Naive B cell (primary cell): ENCODE results near the gene AACS. TPM values are rescaled to one million over a fixed set of nuclear protein-coding genes. Genes with fewer than 3 reads are reported as not detected.
"Not testable (repeated sequence)": the region's sequence is repeated elsewhere in the genome, so short reads cannot be mapped to it uniquely, and the experiment has no call there.

ENCODE experiments used
- ATAC-seq, 2 donors: fragments of 150-1000 bp; cut with Tn5 transposase; 2 replicates each; pipeline ENCODE4 v1.10.0; 2021; ENCODE audit warnings: low read depth in 2 of 2, mild to moderate bottlenecking in 2 of 2, moderate library complexity in 2 of 2
- DNase-seq: peaks from one replicate; pipeline ENCODE4 v3.0.0; 2022
- H3K27ac Mint-ChIP-seq, 6 donors: one replicate each; pipeline ENCODE4 v1.8.0; 2020 to 2022; ENCODE audit warnings: mild to moderate bottlenecking in 6 of 6, mixed read lengths in 6 of 6, moderate library complexity in 5 of 6, inconsistent platforms in 2 of 6
- H3K27me3 Mint-ChIP-seq, 3 donors: one replicate each; pipeline ENCODE4 v1.8.0; 2021 to 2022; ENCODE audit warnings: mixed read lengths in 3 of 3, mild to moderate bottlenecking in 1 of 3
- H3K36me3 Mint-ChIP-seq, 2 donors: one replicate each; pipeline ENCODE4 v1.8.0; 2020 to 2022; ENCODE audit warnings: mixed read lengths in 2 of 2, inconsistent platforms in 1 of 2, mild to moderate bottlenecking in 1 of 2
- H3K4me1 Mint-ChIP-seq, 3 donors: one replicate each; pipeline ENCODE4 v1.8.0; 2020 to 2022; ENCODE audit warnings: mixed read lengths in 3 of 3, inconsistent platforms in 1 of 3, mild to moderate bottlenecking in 1 of 3, moderate library complexity in 1 of 3
- H3K4me3 Mint-ChIP-seq, 8 donors: one replicate each; pipeline ENCODE4 v1.8.0; 2020 to 2022; ENCODE audit warnings: mild to moderate bottlenecking in 8 of 8, mixed read lengths in 8 of 8, moderate library complexity in 8 of 8, inconsistent platforms in 2 of 8
- H3K9me3 Mint-ChIP-seq, 7 donors: one replicate each; pipeline ENCODE4 v1.8.0; 2020 to 2022; ENCODE audit warnings: mixed read lengths in 7 of 7, mild to moderate bottlenecking in 5 of 7, inconsistent platforms in 2 of 7, moderate library complexity in 1 of 7
- polyA plus RNA-seq, 6 donors: library from polyadenylated mRNA; unstranded; fragments of 300-500 nt; fragmentation: Illumina TruSeq; gene quantifications; one replicate each; pipeline ENCODE4 v1.2.3, GENCODE V29; 2021; ENCODE audit warnings: low read depth in 6 of 6

The AACS gene
- polyA plus RNA-seq, 6 donors from 2014 or later: 4.9 to 12.1 (median 7.5) TPM

- no peak for DNase-seq
- Mint-ChIP-seq H3K9me3 (no peaks in the 10 kb centered on the region), H3K36me3 (peaks cover 5 to 9% of the 10 kb centered on the region in 2 donors), H3K4me1 (no peaks in the 10 kb centered on the region), H3K27me3 (no peaks in the 10 kb centered on the region), H3K4me3 (no peak overlapping the region), H3K27ac (peak overlapping the region in 2 of 6 donors; percentile 24 to 78)
- no peak for ATAC-seq
Measured at GRCh38 chr12:125140279-125141209, 75.3 kb downstream of the AACS start.

DNA sequence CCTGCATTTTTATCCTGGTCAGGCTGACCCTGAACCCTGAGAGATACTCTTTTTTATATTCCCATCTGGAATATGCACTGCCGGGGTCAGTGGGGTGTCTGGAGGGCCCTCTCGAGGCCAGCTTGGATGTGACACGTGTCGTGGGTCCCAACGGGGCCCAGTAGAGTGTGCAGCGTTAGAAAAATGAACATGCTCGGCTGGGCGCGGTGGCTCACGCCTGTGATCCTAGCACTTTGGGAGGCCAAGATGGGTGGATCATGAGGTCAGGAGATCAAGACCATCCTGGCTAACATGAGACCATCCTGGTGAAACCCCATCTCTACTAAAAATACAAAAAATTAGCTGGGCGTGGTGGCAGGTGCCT lies 76.0 kb downstream of the AACS start:
- H3K27me3 Mint-ChIP-seq, DNase-seq, H3K4me3 Mint-ChIP-seq, H3K27ac Mint-ChIP-seq, H3K9me3 Mint-ChIP-seq, H3K4me1 Mint-ChIP-seq, H3K36me3 Mint-ChIP-seq, ATAC-seq: not testable (repeated sequence)

- peaks cover 0 to 11% (median 4%) of the 10 kb centered on the region in 3 donors for H3K4me1 Mint-ChIP-seq
- H3K4me3 Mint-ChIP-seq: peak overlapping the region in 2 of 8 donors; percentile 29 to 44
- DNase-seq: no peak
- peaks cover 0 to 5% of the 10 kb centered on the region in 2 donors for H3K36me3 Mint-ChIP-seq
- H3K27me3 Mint-ChIP-seq: no peaks in the 10 kb centered on the region
- H3K9me3 Mint-ChIP-seq: no peaks in the 10 kb centered on the region
- no peak for ATAC-seq
- H3K27ac Mint-ChIP-seq: no peak overlapping the region
Measured at GRCh38 chr12:125142601-125143000, 77.4 kb downstream of the AACS start.

DNA sequence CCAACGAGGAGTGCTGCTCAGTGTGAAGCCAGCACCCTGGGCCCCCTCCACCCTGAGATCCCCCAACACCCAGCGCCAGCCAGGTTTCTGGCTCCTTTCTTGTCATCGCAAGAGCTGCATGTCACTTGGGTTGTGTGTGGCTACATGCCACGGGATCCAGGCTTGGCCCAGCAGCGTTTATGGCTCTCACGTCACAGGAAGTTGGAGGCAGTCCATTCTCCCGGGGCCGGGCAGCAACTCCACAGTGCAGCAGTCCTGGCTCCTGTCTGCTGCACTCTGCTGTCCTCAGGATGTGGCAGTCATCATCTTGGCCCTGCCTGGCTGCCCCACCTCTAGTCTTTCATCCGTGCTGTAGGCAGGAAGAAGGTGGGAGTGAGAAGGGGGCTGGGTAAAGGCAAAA lies 78.3 kb downstream of the AACS start:
- peaks cover 8 to 17% (median 8%) of the 10 kb centered on the region in 3 donors for H3K4me1 Mint-ChIP-seq
- DNase-seq (no peak), ATAC-seq (no peak)
- H3K4me3 Mint-ChIP-seq: no peak overlapping the region
- no peak overlapping the region for H3K27ac Mint-ChIP-seq
- H3K9me3 Mint-ChIP-seq: no peaks in the 10 kb centered on the region
- no peaks in the 10 kb centered on the region for H3K27me3 Mint-ChIP-seq
- H3K36me3 Mint-ChIP-seq: no peaks in the 10 kb centered on the region

- no peak overlapping the region for H3K27ac Mint-ChIP-seq
Measured at GRCh38 chr12:125145196-125145595, 80.0 kb downstream of the AACS start.

DNA sequence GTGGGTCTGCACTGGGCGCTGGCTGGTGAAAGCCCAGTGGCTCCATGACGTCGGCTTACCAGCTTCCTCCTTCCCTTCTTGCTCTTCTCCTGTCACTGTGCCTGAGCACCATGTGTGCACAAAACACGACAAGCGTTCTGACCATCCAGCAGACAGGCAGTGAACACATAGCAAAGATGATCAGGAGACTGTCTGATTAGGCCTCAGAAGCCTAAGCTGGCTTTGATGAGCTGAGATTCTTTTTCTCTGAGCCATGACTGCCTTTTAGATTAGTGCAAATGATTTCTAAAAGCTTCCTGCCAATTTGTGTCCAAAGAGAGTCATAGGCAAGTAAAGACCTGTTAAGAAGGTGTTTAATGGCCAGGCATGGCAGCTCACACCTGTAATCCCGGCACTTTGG lies 83.1 kb downstream of the AACS start:
- Mint-ChIP-seq H3K36me3 (peaks cover 0 to 8% of the 10 kb centered on the region in 2 donors), H3K9me3 (peaks cover 0 to 6% (median 0%) of the 10 kb centered on the region in 7 donors), H3K4me1 (peaks cover 18 to 27% (median 22%) of the 10 kb centered on the region in 3 donors), H3K27ac (peak overlapping the region in 2 of 6 donors; percentile 41 to 62), H3K27me3 (no peaks in the 10 kb centered on the region), H3K4me3 (peak overlapping the region in 1 of 8 donors; percentile 65)
- DNase-seq (no peak), ATAC-seq (no peak)

More at GRCh38 chr12:125145196-125145595, 80.0 kb downstream of the AACS start:
- H3K36me3 Mint-ChIP-seq: peaks cover 0 to 7% of the 10 kb centered on the region in 2 donors
- peaks cover 16 to 25% (median 20%) of the 10 kb centered on the region in 3 donors for H3K4me1 Mint-ChIP-seq
- no peak overlapping the region for H3K4me3 Mint-ChIP-seq
- ATAC-seq (no peak), DNase-seq (no peak)
- H3K27me3 Mint-ChIP-seq: no peaks in the 10 kb centered on the region
- peaks cover 0 to 4% (median 0%) of the 10 kb centered on the region in 7 donors for H3K9me3 Mint-ChIP-seq

GRCh38 chr12:125149160-125150108 lies 84.2 kb downstream of the AACS start:
- ATAC-seq (peak; percentile 84 to 86), DNase-seq (peak; percentile 12)
- Mint-ChIP-seq H3K4me3 (peak overlapping the region in 2 of 8 donors; percentile 26 to 70), H3K27ac (peak overlapping the region in 4 of 6 donors; percentile 5 to 89 (median 62)), H3K9me3 (peaks cover 0 to 6% (median 0%) of the 10 kb centered on the region in 7 donors), H3K36me3 (peaks cover 0 to 8% of the 10 kb centered on the region in 2 donors), H3K27me3 (no peaks in the 10 kb centered on the region), H3K4me1 (peaks cover 18 to 27% (median 22%) of the 10 kb centered on the region in 3 donors)

GRCh38 chr12:125151284-125151683 lies 86.0 kb downstream of the AACS start:
- no peak overlapping the region for H3K4me3 Mint-ChIP-seq
- peaks cover 0 to 8% of the 10 kb centered on the region in 2 donors for H3K36me3 Mint-ChIP-seq
- H3K9me3 Mint-ChIP-seq: peaks cover 0 to 6% (median 3%) of the 10 kb centered on the region in 7 donors
- no peak overlapping the region for H3K27ac Mint-ChIP-seq
- H3K27me3 Mint-ChIP-seq: no peaks in the 10 kb centered on the region
- H3K4me1 Mint-ChIP-seq: peaks cover 18 to 25% (median 22%) of the 10 kb centered on the region in 3 donors
- DNase-seq (no peak), ATAC-seq (no peak)

- peaks cover 0 to 8% (median 3%) of the 10 kb centered on the region in 7 donors for H3K9me3 Mint-ChIP-seq
- H3K27ac Mint-ChIP-seq: no peak overlapping the region
- no peak for DNase-seq
- peaks cover 0 to 8% of the 10 kb centered on the region in 2 donors for H3K36me3 Mint-ChIP-seq
- no peaks in the 10 kb centered on the region for H3K27me3 Mint-ChIP-seq
- ATAC-seq: no peak
- no peak overlapping the region for H3K4me3 Mint-ChIP-seq
- peaks cover 13 to 22% (median 17%) of the 10 kb centered on the region in 3 donors for H3K4me1 Mint-ChIP-seq
Measured at GRCh38 chr12:125152463-125152862, 87.2 kb downstream of the AACS start.

DNA sequence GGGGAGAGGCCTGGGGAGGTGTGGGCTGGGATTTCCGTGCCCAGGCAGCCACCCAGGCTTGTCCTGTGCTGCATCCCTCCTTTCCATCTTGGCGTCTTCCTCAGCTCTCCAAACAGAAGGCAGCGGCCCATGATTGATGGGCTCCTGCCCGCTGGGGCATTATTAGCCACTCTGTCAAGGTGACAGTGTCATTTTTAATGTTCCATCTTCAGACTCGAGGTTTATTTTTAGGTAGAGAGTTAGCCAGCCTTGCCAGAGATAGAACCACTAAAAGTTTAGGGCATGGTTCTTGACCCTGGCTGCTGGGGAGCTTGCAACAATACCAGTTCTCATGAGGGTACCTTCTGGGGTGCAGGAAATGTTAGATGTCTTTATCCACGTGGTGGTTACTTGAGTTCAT lies 90.1 kb downstream of the AACS start:
- Mint-ChIP-seq H3K9me3 (peaks cover 0 to 11% (median 3%) of the 10 kb centered on the region in 7 donors), H3K4me3 (no peak overlapping the region), H3K27me3 (no peaks in the 10 kb centered on the region), H3K36me3 (peaks cover 0 to 8% of the 10 kb centered on the region in 2 donors), H3K4me1 (peaks cover 0 to under 1% (median under 1%) of the 10 kb centered on the region in 3 donors), H3K27ac (peak overlapping the region in 1 of 6 donors; percentile 8)
- ATAC-seq (no peak), DNase-seq (no peak)

DNA sequence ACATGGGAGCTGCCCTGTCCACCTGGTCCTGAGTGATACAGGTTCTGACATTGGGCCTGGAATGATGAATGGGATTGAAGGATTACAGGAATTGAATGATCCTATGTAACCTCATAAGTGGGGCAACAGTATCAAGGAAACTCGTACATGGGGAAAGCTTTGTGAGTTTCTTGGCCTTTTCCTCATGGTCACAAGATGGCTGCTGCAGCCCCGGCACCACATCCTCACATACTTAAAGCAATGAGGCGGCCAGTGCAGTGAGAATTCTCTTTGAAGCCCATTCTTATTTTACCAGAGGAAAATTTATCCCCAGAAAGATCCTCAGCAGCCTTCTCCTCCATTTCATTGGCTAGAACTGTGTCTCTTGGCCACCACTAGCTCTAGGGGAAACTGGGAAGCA lies 91.9 kb downstream of the AACS start:
- DNase-seq (no peak), ATAC-seq (no peak)
- Mint-ChIP-seq H3K9me3 (peaks cover 0 to 11% (median 3%) of the 10 kb centered on the region in 7 donors), H3K4me1 (peaks cover 0 to 4% (median 0%) of the 10 kb centered on the region in 3 donors), H3K4me3 (no peak overlapping the region), H3K27ac (no peak overlapping the region), H3K36me3 (peaks cover 0 to 8% of the 10 kb centered on the region in 2 donors), H3K27me3 (no peaks in the 10 kb centered on the region)

GRCh38 chr12:125159702-125160101 lies 94.5 kb downstream of the AACS start:
- Mint-ChIP-seq H3K27me3 (peaks cover 0 to 4% (median 2%) of the 10 kb centered on the region in 3 donors), H3K36me3 (peaks cover 0 to 8% of the 10 kb centered on the region in 2 donors), H3K4me1 (peaks cover 0 to 4% (median 0%) of the 10 kb centered on the region in 3 donors), H3K27ac (no peak overlapping the region), H3K4me3 (no peak overlapping the region), H3K9me3 (peaks cover 0 to 11% (median 3%) of the 10 kb centered on the region in 7 donors)
- ATAC-seq (no peak), DNase-seq (no peak)
